Gastrocnemius medialis (tissue), 4 donors: ENCODE measurements around the gene MTMR11.

Source experiments
- CTCF ChIP-seq, 5 experiments: fragments of 450-650 bp in 3 of 5; fragments of 200-600 bp in 2 of 5; sonication (generic) in 2 of 5; IDR thresholded peaks in 4 of 5; conservative IDR thresholded peaks in 1 of 5; 1 replicate in 4 of 5; 2 replicates in 1 of 5; pipeline ENCODE4 v1.5.1; 2016 to 2019; ENCODE audit warnings: antibody characterized with exemption in 5 of 5, mild to moderate bottlenecking in 3 of 5, moderate library complexity in 3 of 5
- POLR2A ChIP-seq, 2 donors: fragments of 450-650 bp; IDR thresholded peaks; one replicate each; pipeline ENCODE4 v1.6.1; 2017; ENCODE audit warnings: antibody characterized with exemption in 2 of 2, mild to moderate bottlenecking in 2 of 2, moderate library complexity in 2 of 2

GRCh38 chr1:149942885-149943284, 6.2 kb upstream of the MTMR11 start:
- TF ChIP-seq CTCF (IDR thresholded peaks at IDR 0.05 in 4 of 5, conservative IDR thresholded peaks at IDR 0.05 in 1 of 5) (no peak), POLR2A (IDR thresholded peaks at IDR 0.05) (no peak)
